GM19468 (cell line): ENCODE data around the gene TNS3.

Experiments
- ATAC-seq: cut with Tn5 transposase; IDR thresholded peaks from one replicate; pipeline ENCODE4 v1.9.1; 2021; ENCODE audit warnings: mild to moderate bottlenecking, moderate library complexity, moderate number of reproducible peaks; ENCODE audit not compliant: unreplicated experiment; ENCODE audit errors: extremely low read depth

The TNS3 gene

DNA sequence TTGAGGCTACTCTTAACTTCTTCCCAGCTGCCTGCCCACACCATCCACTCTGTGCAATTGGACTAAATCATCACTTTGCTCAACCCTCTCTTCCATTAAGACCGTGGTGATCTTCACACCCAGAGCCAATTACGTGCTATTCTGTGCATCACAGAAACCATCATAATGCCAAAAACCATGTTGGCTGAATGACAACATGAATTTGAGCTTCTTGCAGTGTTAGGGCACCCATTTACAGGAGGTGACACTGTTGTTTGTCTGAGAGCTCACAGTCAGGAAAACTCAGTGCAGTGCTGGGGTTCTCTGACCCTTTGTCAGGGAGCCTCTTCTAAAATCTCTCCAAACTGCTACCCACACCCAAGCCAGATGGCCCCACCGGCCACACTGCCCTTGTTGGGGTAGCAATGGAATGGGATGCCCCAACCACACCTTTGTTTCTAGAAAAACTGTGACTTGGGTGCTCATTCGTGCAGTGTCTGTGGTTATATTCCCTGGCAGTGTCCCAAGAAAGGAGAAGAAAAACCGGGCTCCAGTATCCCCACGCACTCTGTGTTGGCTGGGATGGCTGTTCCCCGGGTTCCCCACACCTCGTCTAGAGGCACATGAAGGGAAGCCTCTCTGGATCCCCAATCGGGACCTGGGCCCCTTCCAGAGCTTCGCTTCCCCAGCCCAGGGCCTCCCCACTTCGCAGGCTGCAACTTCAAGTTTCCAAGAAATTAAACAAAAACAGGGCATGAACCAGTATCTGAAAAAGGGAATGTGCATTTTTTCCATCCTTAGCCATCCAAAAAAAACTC lies 2.0 kb upstream of the TNS3 start:
- no peak for ATAC-seq

DNA sequence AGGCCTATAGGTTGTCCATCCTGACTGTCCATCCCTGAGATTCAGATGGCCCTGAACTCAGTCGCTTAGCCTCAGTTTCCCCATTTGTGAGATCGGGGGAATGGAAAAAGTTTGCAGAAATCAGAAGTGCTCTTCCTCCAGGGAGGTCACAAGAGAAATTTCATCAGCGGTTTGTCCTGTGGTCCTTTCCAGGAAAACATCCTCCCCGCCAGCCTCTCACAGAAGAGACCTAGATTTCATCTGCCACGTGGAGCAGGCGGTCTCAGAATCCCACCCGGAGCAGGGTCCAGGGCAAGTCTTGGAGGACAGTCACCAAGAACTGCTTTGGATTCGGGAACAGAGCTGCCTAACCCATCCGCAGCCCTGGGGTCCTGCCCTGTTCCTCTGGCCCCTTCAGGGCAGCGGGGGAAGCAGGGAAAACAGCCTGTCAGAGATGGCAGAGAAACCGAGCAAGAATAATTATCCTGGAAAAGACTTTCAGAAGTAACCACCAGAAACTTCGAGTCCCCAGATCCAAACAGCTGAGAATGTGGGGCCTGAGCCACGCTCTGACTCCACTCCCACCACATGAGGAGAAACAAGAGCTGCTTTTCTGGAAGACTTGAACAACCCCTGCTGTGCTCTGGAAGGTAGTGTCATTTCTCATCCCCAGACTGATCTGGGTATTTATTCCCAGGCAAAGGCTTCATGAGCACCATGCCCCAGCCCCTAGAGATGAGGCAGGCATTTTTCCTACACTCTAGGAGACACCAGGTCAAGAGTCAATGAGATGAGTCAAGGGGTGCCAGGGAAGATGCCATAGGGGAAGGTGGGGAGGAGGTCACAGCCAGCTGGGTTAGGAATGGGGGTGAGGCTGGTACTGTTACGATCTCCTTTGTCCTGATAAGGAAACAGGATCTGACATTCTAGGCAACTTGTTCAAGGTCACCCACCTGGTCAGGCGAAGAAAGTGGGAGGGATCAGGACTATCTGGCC lies 1.1 kb upstream of the TNS3 start:
- ATAC-seq = no peak

DNA sequence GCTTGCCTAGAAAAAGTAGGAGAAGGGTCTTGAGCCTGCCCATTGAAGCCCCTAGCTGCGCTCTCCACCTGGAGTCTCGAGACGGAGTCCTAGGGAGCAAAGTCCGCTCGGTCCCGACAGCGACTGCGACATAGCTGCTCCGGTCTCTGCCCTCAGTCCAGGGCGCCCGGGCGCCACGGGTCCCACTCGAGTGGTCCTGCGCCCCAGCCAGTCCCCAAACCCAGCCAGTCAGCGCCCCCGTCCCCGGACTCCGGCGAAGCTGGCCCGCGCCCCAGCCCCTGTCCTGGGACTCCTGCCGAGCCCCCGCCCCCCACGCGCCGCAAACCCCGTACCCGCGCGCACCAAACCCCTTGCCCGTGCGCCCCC lies 490 bp downstream of the TNS3 start:
- no peak for ATAC-seq

DNA sequence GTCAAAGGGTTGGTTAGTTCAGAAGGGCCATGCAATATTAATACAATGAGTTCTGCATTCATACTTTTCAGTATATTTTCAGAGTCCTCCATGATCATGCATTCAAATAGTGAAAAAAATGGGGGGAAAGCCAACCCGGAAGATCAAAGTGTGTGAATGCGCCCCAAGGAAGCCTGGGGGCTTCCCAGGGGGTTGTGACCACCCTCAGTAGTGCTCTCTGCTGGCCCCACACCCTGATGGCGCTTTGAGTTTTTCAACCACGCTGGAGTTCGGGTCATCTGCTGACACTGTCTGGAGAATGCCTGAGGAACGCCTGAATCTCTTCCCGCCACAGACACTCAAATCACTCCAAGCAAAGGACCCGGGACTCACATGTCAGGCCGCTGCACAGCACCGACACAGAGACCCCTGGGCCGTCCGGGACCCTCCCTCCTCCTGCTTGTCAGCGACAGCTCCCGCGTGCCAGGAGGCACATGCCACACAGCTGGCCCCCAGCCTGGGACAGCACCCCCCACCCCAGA lies 1.0 kb downstream of the TNS3 start:
- no peak for ATAC-seq

DNA sequence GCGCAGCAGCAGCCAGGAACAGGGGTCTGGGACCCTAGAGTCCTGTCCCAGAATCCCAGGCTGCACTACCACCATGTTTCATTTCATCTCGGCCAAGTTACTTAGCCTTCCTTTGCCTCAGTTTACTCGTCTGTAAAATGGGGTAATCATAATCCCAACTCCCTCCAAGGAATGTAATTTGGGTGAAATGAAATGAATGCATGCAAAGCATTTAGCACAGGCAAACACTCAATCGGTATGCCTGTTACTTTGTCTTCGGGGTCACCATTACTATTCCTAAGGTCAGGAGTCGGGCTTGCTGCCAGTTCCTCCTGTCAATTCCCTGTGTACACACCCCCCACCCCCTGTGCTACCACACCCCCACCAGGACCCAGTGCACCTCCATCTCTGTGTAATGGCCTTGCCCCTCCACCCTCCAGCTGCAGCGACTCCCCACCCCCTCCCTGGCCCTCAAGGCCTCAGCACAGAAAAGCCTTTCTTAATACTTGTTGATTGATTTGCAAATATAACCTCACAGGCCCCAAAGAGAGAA lies 1.7 kb downstream of the TNS3 start:
- ATAC-seq = no peak

DNA sequence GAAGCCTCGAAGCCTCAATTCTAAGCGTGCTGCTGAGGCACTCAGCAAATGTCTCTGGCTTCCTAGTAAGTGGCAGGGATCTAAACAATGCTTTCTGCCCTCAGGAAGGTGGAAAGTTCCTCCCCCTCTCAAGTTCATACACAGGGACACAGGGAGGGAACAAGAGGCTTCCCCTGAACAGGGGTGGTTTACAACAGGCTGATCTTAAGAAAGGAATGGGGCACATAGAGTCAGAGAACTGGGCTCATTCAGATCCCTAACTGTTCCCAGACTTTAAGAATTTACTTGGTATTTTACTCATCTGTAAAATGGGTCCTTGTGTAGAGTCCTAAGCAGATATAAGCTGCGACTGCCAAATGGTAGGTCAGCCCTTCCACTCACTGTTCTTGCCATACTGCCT lies 2.5 kb downstream of the TNS3 start:
- no peak for ATAC-seq

DNA sequence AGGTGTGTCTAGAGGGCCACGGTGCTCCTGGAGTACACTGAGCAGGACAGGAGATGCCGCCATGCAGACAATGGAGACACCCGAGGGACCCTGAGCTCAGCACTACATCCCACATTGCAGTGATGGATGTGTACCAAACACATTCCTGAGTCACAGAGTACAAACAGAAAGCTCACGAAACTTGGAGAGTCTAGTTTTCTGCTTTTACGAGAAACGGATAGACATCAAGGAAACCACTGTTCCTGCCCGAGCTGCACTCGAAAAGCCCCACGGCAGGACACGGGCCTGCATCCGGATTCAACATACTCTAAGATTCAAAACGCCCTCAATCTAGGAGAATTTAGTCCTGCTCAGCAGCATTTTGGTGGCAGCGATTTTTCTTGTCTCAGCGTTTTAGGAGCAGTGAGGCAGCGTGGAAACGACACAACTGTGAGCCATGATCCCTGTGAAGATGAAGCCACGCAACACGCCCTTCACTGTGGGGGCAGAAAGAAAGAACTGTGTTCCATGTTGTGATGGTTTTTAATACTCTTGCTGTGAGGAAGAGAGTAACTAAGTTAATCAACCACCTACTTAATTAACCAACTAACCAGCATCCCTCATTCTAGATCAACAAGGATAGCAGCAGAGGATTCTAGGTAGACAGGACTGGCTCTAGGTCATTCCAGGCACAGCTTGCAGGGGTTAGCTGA lies 3.2 kb downstream of the TNS3 start:
- no peak for ATAC-seq

DNA sequence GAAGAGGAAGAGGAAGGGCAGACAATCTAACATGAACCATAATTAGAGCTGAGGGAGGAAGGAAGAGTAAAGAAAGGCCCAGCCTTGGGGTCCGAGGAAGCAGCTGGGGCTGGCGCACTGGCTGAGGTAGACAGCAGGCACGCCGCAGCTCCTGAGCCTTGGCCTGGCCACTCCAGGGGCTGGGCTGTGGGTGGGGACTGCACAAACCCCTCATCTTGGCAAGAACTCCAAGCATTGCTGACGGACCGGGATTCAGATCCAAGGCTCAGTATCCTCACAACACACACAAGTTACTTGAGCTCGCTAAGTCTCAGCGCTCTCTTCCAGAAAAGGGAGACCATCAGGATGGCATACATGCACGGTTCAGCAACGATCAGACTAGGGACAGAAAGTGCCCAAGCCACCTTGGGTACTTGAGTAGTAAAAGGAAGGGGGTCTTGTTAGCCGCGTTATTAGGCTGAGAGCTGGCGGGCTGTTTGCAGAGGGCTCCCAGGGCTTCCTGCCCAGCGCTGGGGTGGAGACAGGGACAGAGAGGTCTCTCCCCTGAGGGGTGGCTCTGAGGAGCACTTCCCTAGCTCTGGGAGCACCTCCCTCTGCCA lies 4.5 kb downstream of the TNS3 start:
- ATAC-seq = no peak

DNA sequence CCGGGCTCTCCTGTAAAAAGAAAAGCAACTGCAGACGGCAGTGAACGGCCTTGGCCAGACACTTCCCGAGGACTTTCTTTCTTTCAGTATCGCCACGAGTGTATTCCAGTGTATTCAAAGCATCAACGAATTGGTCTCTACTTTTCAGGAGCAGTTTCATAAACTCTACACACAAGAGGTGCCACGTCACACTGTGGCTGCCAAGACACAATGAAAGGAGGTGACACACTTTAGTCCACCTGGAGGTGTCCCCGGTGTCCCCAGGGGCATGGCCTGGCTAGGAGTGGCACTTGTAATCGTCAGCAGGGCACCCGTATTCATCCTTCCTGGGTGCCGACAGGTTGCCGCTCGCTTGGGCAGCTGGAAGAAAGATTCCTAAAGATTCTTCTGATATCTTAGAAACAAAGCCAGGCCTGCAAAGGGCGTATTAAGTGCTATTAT lies 5.0 kb downstream of the TNS3 start:
- ATAC-seq = no peak

DNA sequence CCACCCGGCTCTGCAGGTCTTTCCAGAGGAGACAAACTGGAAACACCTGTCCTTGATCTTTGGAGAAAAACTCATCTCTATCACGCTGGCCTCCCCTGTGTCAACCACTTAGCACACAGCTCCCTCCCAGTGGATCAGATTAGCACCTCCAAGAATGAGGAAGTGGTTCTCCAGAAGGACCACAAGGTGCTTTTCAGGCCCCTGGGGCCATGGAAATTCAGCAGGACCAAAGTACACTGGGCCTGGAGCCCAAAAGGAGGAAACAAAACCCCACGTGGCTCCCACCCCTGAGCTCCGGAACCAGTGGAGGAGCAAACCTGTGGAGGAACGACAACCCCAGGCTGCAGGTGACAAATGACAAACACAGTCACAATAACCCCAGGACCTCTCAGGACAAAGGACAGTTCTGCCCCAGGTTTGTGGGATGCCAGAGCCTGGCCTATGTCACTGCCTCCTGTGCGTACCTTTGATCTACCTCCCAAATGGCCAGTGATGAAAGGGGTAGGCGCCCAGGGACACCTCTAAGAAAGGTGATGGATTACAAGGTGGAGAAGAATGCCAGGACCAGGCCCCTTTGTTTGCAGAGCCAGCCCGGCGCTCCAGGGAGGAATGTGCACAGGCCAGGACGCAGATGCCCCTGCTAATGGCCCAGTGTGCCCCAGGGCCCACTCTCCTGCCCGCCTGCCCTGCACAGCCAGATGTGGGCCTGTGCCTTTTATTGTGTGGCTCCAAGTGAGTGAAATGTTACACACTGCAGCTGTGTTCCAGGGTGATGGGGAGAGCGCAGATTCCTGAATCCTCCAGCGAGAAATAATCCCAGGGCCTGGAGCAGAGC lies 5.7 kb downstream of the TNS3 start:
- ATAC-seq = no peak

DNA sequence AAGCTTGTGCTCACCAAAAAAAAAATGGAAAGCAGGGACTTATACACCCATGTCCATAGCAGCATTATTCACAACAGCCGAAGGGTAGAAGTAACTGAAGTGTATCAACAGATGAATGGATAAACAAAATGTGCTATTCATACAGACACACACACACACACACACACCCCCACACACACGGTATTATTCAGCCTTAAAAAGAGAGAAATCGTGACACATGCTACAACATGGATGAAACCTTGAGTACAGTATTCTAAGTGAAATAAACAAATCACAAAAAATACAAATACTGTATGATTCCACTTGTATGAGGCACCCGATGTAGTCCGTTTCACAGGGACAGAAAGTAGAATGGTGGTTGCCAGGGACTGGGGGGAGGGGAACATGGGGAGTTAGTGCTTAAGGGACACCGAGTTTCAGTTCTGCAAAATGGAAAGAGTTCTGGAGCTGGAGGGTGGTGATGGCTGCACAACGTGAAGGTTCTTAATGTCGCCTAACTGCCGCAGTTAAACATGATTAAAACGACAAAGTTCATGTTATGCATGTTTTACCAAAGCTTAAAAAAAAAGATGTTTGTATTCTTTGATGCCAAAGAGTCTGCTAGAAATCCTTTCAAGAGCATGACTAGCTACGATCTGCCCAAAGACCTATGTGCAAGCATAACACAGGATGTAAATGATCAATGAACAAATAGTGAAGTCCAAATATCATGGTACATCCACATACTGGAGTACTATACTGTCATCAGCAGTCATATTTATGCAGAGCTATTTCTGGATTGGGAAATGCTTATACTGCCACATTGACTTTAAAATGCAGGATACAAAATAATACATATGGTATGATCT lies 7.2 kb downstream of the TNS3 start:
- no peak for ATAC-seq

DNA sequence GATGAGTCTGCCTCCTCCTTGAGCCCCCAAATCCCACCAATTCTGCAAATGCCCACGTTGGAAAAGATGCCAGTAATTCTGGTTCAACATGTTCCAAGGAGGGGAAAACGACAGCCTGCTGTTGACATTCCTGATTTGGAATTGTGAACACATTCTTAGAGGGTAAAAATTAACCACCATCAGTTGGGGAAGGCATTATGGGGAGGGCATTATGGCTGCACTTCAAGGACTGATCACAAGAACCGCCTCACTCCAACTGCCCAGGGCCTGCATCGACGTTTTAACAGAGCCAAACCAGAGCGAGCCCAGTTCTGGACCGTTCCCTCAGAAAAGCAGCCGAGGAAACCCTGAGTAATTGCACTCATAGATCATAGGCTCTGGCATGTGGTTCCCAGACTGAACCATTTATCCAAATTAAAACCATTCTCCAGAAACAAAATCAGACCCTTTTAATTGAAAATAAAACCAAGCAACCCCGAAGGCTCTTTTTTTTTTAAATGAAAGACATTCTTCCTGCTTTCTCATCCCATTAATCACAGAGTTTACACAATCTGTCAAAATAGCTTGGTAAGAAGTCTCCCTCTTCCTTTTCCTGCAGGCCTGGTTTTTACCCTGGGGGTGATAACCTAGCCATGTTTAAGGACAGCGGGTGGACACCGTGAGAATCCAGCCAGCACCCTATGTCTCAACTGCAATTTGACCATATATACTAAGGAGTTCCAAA lies 8.0 kb downstream of the TNS3 start:
- ATAC-seq = no peak

DNA sequence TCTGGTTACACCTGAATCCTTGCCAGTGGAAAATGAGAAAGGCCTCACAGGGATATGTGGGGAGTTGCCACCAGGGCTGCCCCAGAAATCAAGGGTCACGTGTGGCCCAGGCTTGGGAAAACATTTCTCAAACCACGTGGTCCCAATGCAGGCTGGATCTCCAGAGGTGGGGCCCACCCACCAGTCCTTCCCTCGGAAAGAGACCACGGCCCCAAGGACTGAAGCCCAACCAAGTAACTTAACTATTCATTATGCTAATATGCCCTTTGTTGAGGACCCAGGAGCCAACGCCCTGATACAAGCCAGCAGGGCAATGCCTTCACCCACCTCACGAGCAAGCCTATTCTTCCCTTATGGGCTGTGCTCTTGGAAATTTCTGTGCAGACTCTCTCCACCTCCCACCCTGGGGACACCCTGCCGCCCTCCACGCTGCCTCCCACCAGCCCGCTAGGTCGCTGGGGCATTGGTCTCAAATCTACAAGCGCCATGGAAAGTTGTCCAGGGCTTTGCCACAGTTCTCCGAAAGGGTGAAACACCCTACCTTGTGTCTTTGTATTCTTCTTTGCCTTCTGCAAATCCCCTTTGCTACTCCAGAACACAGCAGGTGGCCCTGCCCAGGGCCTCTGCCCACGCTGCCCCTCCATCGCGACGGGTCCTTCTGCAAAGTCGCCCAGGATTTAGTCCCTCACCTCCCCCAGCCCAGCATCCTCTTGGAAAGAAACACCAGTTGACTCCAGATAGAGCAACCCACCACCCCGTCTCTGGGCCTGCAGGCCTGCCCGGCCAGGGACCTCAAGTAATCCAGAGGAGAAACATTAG lies 8.8 kb downstream of the TNS3 start:
- no peak for ATAC-seq

DNA sequence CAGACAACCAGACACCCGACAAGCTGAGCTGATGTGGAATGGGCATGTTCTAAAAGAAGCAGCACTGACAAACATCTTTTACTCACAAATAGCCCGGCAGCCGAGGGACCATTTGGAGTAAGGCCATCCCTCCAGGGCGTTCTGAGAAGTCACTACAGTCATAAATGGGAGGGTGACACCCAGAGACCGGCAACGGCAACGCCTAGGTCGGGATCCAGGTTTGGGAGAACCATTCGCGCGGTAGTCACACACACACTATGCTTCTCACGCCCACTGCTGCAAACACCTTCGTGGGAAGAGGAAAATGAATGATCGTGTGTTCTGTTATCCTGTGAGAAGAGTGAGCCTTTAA lies 9.8 kb downstream of the TNS3 start:
- ATAC-seq = no peak

DNA sequence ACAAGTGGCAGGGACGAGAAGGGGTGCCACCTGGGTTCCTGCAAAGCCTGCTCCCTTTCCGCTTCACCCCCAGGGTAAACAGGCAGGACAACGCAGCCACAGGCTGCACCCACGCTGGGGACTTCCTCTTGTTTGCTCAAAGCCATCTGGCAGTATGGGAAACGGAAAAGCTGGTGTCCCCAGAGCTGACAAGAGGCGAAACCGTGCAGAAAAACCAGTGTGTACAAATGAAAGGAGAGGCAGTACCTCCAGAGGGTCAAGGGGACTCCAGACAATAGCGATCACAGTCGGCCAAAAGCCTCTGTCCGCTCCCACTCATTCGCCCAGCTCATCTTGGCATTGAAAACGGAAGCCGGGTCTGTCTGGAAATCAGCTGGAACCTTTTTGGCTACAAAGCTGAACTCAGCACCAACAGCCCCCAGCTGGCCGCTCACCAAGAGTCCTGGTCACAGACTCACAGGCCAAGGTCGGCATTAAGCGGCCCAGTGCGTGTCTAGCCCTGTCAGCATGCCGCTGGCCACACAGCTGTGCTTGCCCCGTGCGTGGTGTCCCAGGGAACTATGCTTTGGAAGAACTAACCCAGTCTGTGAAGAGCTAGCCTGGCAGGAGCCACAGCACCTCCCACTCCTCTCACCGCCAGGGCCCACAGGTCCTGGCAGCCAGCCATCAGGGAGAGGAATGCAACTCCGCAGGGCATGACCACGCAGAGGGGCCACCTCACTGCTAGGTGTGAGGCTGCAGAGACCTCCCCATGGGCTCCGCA lies 10.4 kb downstream of the TNS3 start:
- ATAC-seq = no peak

DNA sequence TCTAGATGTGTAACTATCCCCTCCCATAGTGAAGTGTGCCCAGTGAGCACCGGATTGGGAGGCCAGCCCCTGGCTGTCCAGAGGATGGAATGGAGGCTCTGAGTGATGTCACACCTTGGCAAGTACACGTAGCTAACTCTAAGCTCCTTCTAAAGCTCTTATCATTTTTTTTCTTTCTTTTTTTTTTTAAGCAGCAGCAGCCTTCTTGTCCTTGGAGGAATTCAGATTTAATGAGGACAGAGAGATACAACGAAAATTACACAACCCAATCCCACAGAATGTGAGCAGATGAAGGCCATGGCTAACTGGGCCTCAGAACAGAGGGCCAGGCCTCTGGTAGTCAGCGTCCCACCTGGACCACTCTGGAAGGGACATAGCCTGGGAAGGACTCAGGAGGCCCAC lies 11.3 kb downstream of the TNS3 start:
- ATAC-seq = no peak
